Bronchial epithelial cell (primary cell): ENCODE results near the gene SOX2. TPM values are rescaled to one million over a fixed set of nuclear protein-coding genes. Genes with fewer than 3 reads are reported as not detected.

ENCODE experiments used
- DNase-seq: peaks from one replicate; pipeline ENCODE4 v3.0.0-alpha.2; 2010; ENCODE audit warnings: low read depth
- FAIRE-seq: peaks from 2 replicates; lab custom pipeline; 2011; peaks lifted over from hg19 to GRCh38; lab: Jason Lieb, UNC
- H3K27me3 ChIP-seq: 2 replicates; pipeline ENCODE4 v1.5.1; 2011; ENCODE audit warnings: low read length; ENCODE audit not compliant: control insufficient read depth, insufficient read depth
- H3K36me3 ChIP-seq: 2 replicates; pipeline ENCODE4 v1.5.1; 2011; ENCODE audit warnings: low read length; ENCODE audit not compliant: control insufficient read depth, insufficient read depth
- H3K4me3 ChIP-seq: 2 replicates; pipeline ENCODE4 v1.5.1; 2011; ENCODE audit warnings: mild to moderate bottlenecking, low read depth, low read length, control low read depth
- CTCF ChIP-seq: IDR thresholded peaks from 2 replicates; pipeline ENCODE4 v1.5.1; 2011; ENCODE audit warnings: mild to moderate bottlenecking, moderate library complexity, low read length, control low read depth, inconsistent platforms; ENCODE audit not compliant: insufficient read depth, severe bottlenecking
- total RNA-seq: library from RNA; depleted of rRNA; stranded (reverse); fragments of >200 nt; gene quantifications from 2 replicates; pipeline ENCODE4 v1.2.1, GENCODE V29; 2014

Gene SOX2
- total RNA-seq, 1 donor from 2014 or later, result 4.5 TPM

- TF ChIP-seq CTCF, result no peak
- Histone ChIP-seq H3K36me3 (no peaks in the 10 kb centered on the region), H3K27me3 (no peaks in the 10 kb centered on the region), H3K4me3 (no peak overlapping the region)
- FAIRE-seq, result no peak
- no peak for DNase-seq
Measured at GRCh38 chr3:181690769-181691168, 21.0 kb upstream of the SOX2 start.

DNA sequence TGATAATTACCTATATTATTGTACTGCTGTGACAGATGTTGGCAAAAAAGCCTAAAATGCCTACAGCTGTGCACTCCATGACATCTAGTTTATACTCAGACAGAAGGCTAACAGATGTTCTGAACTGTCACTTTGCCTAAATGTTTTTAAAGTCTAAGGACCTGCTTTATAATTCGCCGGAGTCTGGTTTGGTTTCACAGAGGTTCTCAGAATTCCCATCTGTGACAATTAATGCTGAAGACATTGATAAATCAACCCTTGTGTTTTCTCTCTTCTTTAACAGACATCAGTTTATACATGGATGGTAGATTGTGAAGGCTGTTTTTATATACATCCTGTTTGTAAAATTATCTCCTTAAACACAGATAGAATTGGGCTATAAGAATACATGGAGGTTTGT, 19.8 kb upstream of the SOX2 start:
- Histone ChIP-seq H3K27me3 (no peaks in the 10 kb centered on the region), H3K36me3 (no peaks in the 10 kb centered on the region), H3K4me3 (no peak overlapping the region)
- DNase-seq, result no peak
- no peak for TF ChIP-seq CTCF
- FAIRE-seq, result no peak

DNA sequence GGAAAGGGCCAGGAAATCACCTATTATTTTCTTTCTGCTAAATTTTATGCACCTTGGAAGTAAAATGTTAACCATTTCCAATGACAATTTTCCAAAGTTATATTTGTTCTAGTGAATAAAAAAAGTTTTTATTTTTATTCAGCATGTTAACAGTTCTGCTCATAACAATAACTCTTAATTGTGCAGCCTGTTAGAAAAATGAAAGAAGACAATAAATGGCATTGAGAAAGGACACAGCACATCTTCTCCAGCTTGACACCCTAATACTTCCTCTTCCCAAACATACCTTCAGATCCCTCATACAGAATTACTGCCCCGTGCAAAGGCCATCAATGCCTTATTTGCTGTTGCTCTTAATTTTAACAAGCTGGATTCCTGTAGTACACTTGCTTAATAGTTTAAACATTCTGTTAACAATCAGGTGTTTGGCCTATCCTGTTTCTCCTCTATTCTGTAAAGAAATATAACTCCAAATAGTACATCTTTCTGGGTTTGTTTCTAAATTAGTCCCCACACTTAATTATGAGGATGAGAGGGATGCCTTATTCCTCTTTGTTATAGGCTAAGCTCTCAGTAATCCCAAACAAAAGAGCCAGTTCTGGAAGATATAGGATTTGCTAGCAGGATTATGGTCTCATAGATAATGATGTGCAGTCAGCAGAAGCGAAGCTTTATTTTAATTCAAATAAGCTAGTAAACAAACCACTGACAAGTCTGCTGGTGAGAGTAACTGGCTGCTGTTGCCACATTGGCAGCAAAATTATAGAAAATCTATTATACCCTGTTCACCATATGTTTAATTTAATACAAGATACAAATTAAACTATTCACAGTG, 19.2 kb upstream of the SOX2 start:
- H3K36me3 ChIP-seq, result no peaks in the 10 kb centered on the region
- DNase-seq, result no peak
- FAIRE-seq, result no peak
- H3K4me3 ChIP-seq, result no peak overlapping the region
- H3K27me3 ChIP-seq, result no peaks in the 10 kb centered on the region
- TF ChIP-seq CTCF, result no peak

DNA sequence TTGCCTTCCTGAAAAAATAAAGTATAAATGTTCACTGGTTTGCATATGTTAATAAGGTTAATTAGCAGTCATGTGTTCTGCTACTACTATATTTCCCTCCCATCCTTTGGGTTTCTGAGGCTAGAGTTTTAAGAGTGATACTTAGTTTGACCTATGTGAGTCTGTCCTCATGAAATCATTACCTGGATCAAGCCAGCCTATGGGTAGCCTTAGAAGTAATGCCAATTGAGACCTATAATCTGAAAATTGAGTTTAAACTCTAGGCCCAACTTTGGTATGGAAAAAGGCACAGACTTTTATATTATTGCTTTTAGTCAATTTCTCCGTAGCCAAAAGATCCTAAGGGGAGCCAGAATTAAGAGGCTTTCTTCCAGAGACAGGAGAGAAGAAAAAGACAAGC, 18.4 kb upstream of the SOX2 start:
- H3K27me3 ChIP-seq, result no peaks in the 10 kb centered on the region
- no peak for FAIRE-seq
- TF ChIP-seq CTCF, result no peak
- DNase-seq, result no peak
- no peaks in the 10 kb centered on the region for H3K36me3 ChIP-seq
- no peak overlapping the region for H3K4me3 ChIP-seq

- Histone ChIP-seq H3K36me3 (no peaks in the 10 kb centered on the region), H3K4me3 (peak overlapping the region; percentile 50), H3K27me3 (no peaks in the 10 kb centered on the region)
- peak; percentile 15 for DNase-seq
- TF ChIP-seq CTCF, result peak; percentile 37
- FAIRE-seq, result no peak
Measured at GRCh38 chr3:181694805-181695660, 16.7 kb upstream of the SOX2 start.
